GM19099 (cell line): Measurements from ENCODE around the gene ANKRD1.

Experiments used
- POLR2A ChIP-seq: IDR thresholded peaks from 3 replicates; pipeline ENCODE4 v1.6.1; 2011; ENCODE audit warnings: low read depth; ENCODE audit not compliant: insufficient read length; ENCODE audit errors: extremely low read depth

The ANKRD1 gene

DNA sequence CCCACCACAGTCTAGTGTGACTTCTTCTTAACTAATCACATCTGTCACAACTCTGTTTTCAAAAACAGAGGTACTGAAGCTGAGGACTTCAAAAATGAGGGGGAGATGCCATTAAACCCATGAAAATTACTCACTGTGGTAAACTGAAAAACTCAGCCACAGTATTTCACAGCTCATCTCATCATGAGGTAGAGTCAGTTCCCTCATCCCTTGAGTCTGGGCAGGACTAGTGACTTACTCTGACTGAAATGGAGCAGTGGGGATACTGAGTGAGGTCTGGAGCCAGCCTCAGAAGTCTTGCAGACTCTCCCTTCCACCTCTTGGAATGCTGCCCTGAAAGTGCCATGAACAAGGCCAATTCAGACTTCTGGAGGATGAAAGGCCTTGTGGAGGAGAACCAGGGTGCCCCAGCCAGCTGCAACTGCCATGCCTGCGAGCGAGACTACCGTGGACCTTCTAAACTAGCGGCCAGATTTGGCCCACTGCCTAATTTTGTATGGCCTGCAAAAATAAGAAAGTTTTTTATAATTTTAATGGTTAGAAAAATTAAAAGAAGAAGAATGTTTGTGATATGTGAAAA, 24.7 kb upstream of the ANKRD1 start:
- TF ChIP-seq POLR2A, result no peak

DNA sequence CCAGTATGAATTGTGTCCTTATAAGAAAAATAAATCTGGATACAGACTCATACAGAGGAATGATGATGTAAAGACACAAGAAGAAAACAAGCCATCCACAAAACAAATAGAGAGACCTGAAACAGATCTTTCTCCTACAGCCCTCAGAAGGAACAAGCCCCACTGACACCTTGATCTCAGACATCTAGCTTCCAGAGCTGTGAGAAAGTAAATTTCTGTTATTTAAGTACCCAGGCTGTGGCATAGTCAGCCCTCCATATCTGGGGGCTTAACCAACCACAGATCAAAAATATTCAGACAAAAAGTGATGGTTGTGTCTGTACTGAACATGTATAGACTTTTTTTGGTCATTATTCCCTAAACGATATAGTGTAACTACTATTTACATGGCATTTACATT, 23.9 kb upstream of the ANKRD1 start:
- no peak for TF ChIP-seq POLR2A

DNA sequence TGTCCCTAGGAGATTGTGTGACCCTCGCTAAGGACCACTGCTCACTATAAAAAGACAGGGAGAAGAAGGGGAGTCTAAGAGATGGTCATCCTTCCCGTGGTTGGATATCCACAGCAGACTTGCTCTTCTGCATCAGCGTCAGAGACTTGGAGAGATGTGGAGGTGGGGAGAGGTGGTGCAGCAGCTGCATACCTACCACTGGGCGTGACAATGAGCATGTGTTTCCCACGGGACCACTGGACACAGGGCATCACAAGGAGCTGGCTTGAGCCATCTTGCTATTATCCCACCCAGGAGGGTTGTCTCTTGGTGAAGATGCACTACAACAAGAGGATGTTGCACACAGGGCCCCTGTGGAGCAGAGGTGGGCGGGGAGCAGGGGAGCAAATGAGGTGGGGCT, 18.8 kb upstream of the ANKRD1 start:
- no peak for TF ChIP-seq POLR2A

DNA sequence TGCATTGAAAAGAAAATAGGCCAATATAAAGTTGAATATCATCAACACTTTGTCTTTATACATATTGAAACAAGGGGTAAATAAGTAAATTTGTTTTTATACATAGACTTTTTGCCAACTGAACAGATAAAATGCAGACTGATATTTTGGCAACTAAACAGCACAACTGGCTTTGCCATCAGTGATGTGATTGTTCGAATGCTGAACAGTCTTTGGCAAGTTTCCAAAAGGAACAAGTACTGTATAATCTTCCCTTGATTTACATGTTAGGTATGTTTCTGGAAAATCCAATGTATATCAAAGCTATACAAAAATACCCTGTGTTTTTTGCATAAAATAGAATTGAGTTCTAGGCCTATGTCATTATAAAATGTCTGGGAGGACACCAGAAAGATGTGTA, 18.2 kb upstream of the ANKRD1 start:
- TF ChIP-seq POLR2A, result no peak

DNA sequence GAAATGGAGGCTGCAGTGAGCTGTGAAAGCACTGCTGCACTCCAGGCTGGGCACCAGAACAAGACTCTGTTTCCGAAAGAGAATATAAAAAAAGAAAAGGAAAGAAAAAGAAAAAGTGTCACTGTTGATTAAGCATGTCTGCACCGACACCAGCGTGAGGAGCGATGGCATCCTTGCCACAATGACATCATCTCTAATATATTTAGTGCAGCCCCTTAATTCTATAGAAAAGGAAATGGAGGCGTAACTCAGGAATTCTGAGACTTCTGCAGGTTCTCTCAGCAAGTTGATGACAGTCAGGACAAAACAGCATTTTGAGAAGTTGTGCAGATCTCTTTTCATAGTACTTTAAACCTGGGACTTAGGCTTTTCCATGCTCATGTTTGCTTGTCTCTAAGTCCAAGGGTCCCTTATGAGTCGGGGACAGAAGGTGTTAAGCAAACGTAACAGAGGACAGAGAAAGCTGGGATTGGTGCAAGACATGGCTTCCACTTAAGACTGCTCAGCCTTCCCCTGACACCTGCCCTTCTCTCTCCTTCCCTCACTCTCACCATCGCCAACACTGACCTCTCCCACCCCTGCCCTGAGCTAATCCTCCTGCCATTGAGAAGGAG, 16.9 kb upstream of the ANKRD1 start:
- no peak for TF ChIP-seq POLR2A

DNA sequence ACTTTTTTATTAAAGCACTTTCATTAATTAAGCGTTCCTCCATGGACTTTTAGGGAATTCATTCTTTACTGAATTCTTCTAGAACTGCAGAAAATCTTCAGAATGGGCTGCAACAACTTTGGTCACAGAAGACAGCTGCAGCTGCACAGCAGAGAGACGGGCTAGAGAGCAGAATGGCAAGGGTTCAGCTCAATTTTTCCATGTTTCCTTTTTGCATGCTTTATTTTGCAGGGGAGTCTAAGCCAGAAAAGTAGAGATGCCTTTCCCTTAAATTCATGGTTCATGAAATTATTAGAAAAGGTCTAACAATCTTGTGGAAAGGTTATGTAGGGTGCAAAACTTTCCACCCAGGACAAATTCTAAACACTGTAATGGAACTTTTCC, 15.4 kb upstream of the ANKRD1 start:
- no peak for TF ChIP-seq POLR2A

DNA sequence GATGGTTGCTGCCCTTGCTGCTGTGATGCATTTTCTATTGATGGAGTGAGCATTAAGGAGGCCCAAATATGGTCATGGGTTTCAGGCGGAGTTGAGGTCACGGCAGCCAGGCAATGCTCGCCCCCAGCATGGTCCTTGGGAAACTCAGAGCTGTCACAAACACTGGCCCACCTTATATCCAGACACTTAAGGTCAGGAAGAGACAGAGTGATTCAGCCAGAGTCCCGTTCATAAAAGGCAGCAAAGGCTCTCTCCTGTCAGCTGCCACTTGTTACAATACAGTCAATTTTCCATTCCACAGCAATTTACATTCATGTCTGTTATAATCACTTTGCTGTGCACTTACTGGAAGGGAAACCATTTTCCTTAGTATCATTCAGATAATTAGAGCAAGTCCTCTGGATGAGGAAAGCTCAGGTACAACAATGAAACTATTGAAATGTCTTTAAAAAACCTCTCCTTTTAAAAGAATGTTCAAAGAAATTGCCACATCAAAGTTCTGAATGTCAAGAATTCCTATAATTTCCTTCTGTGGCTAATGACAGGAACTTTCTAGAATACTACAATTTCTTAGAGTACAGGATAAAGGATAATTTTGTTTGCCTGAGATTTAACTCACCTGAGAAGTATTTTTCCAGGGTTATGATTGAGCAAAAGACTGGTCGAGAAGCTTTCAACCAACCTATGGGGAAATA, 14.8 kb upstream of the ANKRD1 start:
- TF ChIP-seq POLR2A, result no peak

DNA sequence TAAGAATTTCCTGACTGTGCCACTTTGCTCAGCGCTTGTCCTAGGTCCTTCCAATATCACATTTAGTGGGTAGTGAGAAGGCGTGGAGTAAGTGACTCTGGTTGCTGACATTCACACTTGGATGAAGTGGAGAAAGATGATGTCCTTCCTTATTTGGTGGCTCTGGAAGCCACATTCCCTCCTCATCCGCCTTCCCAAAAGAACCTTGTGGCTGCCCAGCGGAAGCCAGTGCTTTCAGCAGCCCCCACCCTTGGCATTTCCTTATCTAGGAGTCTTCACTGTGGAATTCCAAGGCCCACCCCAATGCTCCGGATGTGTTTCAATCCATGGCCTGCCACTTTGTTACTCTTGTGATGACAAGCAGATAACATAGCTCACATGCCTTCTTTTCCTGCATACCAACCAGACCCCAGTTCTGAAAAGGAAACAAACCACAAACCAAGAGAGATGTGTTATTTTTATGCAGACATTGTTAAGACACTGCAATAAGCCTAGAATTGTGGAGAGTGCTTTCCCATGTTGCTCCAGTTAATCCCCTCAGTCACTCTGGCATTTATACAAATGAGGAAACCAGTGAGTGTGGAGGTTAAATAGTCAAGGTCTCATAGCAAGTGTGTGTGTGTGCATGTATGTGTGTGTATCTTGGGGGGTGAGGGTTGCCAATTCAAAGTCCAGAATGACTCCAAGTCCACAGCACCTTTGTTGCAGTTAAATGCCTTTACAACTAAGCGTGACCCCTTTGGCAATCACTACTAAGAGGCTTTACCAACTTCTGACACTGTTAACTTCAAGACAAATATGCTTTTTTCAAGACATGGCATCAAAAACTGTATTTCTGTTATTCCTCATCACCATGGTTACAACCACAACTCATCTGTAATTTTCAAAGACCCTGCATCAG, 10.3 kb upstream of the ANKRD1 start:
- TF ChIP-seq POLR2A, result no peak

DNA sequence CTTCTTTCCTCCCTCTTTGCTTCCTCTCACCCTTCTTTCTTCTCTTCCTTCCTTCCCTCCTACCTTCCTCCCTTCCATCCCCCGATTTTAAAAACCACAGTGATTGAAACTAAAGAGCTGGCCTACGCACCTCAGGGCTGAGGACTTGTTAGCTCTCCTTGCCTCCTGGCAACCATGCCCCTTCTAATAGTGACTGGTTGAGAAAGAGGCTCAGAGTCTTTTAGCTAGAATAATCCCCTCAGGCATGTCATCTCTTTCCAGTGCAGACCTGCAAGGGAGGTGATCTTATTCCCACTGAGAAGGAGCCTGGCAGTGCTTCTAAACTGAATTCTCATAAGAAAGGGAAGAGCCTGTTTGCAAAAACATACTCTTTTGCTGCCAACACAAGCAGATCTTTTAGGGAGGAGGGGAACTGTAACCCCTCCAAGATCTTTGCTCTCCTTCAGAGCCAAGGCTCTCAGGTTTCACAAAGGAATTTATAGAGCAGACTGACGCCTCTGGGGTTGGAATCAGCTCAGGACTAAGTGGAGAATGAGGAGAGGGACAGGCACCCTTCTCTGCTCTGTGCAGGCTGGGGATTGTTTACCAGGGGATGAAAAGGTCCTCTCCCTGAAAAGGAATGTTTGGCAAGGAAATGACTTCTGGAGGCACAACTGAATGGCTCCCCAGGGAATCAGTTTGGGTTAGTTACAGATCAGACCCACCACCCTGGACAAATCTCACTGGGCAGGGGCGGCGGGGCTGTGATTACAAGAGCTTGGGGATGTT, 9.4 kb upstream of the ANKRD1 start:
- TF ChIP-seq POLR2A, result no peak

DNA sequence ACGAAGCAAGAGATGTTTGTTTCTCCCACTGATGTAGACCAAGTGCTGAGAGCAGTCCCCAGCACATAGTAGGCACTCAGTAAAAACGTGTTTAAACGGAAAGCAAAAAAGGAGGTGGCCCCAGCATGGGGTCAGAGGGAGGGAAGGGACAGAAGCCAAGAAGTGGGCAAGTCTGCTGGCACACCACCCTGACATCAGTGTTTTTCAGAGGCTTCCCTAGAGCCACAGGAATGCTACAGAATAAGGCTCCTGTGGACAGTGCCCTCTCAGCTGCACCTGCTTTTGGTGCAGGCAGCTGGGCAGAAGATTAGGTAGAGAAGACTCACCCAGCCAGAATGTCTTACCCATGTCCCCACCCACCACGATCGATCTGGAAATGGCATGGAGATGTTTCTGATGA, 8.3 kb upstream of the ANKRD1 start:
- no peak for TF ChIP-seq POLR2A

DNA sequence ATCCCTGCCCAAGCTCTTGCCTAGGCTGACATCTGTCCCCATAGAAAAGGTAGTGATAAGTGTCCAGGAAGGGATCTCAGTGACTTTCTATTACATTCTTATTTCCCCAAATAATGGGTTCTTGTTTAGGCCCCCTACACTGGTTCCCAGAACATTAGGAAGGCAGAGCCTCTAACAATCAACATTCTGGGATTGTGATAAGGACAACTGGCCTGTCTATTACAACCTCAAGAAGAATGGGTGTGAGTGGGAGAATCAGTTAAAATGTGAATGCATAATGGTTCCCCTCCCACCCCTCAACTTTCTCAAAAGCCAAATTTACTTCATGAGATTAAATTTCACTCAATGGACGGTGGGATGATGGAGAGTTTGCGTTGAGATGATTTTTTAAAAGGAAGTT, 6.4 kb upstream of the ANKRD1 start:
- no peak for TF ChIP-seq POLR2A

DNA sequence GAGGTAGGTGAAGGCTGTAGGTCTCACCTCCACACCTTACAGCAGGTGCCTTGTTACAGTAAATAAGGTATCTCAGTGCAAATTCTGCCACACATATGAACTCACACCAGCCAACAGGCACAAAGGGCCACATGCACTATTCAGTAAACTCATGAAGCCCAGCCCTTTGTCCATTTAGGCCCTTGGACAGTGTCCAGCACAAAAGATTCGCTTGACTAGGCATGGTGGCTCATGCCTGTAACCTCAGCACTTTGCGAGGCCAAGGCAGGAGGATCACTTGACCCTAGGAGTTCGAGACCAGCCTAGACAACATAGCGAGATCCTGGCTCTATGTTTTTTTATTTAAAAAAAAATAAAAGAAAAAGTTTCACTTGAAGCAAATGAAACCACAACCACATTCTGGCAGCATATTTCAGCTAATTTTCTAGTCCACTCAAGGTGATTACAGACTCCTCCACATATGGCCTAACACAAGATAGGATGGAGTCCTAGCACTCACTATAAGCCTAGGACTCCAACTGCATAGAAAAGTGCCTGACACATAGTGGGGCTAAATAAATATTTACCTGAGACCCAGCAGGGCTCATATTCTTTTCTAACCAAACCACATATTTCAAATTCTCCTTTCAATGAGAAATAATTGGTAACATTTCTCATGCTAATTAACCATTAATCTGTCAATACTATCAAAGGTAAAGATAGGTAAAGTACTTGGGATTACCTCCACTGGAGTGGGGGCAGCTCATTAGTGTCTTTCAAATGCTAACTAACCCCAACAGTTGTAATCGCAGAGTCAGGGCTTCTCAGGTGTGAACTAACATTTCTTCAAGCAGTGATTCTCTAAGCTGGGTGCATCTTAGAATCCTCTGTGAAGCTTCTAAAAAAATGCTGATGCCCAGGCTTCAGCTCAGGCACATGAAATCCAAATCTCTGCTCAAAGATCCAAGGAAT, 4.5 kb upstream of the ANKRD1 start:
- no peak for TF ChIP-seq POLR2A

DNA sequence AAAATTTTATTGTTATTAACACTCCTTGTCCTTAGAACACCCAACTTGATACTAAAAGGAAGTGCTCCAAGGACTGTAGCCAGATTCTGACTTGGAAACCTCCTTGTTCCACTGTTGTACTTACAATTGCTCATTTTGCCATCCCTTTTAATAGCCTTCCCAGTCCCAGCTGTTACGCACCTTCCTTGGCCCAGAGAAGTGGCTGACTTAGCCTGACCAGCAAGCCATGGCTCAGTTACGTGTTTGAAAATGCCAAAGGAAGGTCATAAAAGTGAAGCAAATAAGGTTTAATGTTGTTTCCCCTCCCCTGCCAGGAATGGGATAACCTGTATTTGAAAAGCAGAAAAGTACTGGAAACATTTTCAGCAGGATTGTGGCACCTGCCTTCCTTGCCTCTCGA, 3.7 kb upstream of the ANKRD1 start:
- no peak for TF ChIP-seq POLR2A
